ENCODE measurements around the gene ANKFN1. TPM values are rescaled to one million over a fixed set of nuclear protein-coding genes. Genes with fewer than 3 reads are reported as not detected.

Gene ANKFN1
- total RNA-seq, 1 experiment from 2014 or later = not detected

DNA sequence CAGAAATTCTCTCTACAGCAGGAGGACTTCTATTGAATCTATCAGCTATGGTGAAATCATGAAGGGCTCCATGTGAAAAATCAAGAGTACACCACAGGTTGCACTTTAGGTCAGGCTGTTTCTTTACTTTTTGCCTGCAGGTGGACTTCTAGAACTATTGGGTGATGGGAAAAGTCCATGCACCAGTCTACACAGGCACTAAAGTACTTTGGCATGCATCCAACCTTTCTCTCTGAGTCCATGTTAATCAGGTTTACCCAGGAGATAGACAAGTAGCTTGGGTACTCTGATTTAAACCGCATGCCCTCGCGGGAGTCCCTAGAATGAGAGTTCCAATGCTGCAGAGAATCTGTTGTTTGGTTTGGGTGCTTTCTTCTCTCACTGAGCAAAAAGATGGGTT, 9.1 kb upstream of the ANKFN1 start:
- Histone ChIP-seq H3K27ac (ENCODE audit: low read depth, low read length, poor library complexity, severe bottlenecking) (no peak overlapping the region), H3K4me3 (ENCODE audit: low read depth, low read length, poor library complexity, severe bottlenecking) (no peak overlapping the region), H3K36me3 (ENCODE audit: insufficient read depth, low read length, poor library complexity, severe bottlenecking) (no peaks in the 10 kb centered on the region), H3K9me3 (ENCODE audit: low read depth, low read length, poor library complexity, severe bottlenecking) (no peaks in the 10 kb centered on the region), H3K27me3 (replicated peaks; ENCODE audit: insufficient read depth, low read depth, low read length, poor library complexity) (peaks cover 10% of the 10 kb centered on the region), H3K4me1 (ENCODE audit: insufficient read depth, low read length, poor library complexity, severe bottlenecking) (no peaks in the 10 kb centered on the region)
- TF ChIP-seq EZH2 (IDR thresholded peaks at IDR 0.05; ENCODE audit: borderline replicate concordance, low read depth, low read length, poor library complexity, severe bottlenecking) = no peak
- TF ChIP-seq, protein P1, sequence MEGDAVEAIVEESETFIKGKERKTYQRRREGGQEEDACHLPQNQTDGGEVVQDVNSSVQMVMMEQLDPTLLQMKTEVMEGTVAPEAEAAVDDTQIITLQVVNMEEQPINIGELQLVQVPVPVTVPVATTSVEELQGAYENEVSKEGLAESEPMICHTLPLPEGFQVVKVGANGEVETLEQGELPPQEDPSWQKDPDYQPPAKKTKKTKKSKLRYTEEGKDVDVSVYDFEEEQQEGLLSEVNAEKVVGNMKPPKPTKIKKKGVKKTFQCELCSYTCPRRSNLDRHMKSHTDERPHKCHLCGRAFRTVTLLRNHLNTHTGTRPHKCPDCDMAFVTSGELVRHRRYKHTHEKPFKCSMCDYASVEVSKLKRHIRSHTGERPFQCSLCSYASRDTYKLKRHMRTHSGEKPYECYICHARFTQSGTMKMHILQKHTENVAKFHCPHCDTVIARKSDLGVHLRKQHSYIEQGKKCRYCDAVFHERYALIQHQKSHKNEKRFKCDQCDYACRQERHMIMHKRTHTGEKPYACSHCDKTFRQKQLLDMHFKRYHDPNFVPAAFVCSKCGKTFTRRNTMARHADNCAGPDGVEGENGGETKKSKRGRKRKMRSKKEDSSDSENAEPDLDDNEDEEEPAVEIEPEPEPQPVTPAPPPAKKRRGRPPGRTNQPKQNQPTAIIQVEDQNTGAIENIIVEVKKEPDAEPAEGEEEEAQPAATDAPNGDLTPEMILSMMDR (conservative IDR thresholded peaks at IDR 0.05; ENCODE audit: low read depth, low read length) = no peak
- intact Hi-C loops (cut with micrococcal nuclease; ENCODE audit: unreplicated experiment) = no loop called here
- no TSS peak for BruUV-seq (replicated peaks)
- no peak for DNase-seq (ENCODE audit: low spot score)
- CTCF ChIA-PET = no interaction called here
- POLR2A ChIA-PET (ENCODE audit: low non-redundant PET) = no interaction called here

DNA sequence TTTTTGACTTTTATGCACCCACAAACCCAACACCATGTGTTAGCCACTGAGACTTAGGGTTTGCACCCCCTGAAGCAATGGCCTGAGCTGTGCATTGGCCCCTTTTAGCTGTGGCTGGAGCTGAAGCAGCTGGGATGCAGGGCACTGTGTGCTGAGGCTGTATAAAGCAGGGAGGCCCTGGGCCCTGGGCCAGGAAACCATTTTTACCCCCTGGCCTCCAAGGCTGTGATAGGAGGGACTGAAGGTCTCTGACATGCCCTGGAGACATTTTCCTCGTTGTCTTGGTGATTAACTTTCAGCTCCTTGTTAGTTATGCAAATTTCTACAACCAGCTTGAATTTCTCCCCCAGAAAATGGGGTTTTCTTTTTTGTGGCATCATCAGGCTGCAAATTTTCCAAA, 6.7 kb upstream of the ANKFN1 start:
- no peak for DNase-seq (ENCODE audit: low spot score)
- no peak for TF ChIP-seq EZH2 (IDR thresholded peaks at IDR 0.05; ENCODE audit: borderline replicate concordance, low read depth, low read length, poor library complexity, severe bottlenecking)
- TF ChIP-seq, protein P1 (conservative IDR thresholded peaks at IDR 0.05; ENCODE audit: low read depth, low read length) = no peak
- Histone ChIP-seq H3K27me3 (replicated peaks; ENCODE audit: insufficient read depth, low read depth, low read length, poor library complexity) (peaks cover 2% of the 10 kb centered on the region), H3K4me3 (ENCODE audit: low read depth, low read length, poor library complexity, severe bottlenecking) (no peak overlapping the region), H3K4me1 (ENCODE audit: insufficient read depth, low read length, poor library complexity, severe bottlenecking) (no peaks in the 10 kb centered on the region), H3K27ac (ENCODE audit: low read depth, low read length, poor library complexity, severe bottlenecking) (no peak overlapping the region), H3K36me3 (ENCODE audit: insufficient read depth, low read length, poor library complexity, severe bottlenecking) (no peaks in the 10 kb centered on the region), H3K9me3 (ENCODE audit: low read depth, low read length, poor library complexity, severe bottlenecking) (no peaks in the 10 kb centered on the region)
- intact Hi-C loops (cut with micrococcal nuclease; ENCODE audit: unreplicated experiment) = no loop called here
- ChIA-PET CTCF (no interaction called here), POLR2A (ENCODE audit: low non-redundant PET) (no interaction called here)
- BruUV-seq (replicated peaks) = no TSS peak

DNA sequence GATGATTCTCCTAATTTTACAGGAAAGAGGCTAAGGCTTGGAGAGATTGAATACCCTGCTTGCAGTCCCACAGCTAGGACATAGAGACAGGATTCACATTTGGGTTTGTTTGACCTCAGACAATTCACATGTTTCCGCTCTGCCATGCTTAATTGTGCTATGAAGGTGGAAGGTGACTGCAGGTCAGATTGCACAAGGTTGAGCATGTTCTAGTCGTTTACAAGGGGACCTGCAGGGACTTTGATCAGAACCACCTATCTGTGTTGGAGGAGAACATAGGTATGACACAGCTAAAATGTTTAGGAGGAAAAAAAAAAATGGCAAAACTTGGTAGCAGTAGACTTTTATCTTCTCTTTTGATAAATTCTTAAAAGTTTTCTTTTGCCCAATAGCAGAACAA, 4.9 kb upstream of the ANKFN1 start:
- TF ChIP-seq EZH2 (IDR thresholded peaks at IDR 0.05; ENCODE audit: borderline replicate concordance, low read depth, low read length, poor library complexity, severe bottlenecking) = no peak
- TF ChIP-seq, protein P1 (conservative IDR thresholded peaks at IDR 0.05; ENCODE audit: low read depth, low read length) = no peak
- CTCF ChIA-PET = no interaction called here
- no peaks in the 10 kb centered on the region for H3K4me1 ChIP-seq (ENCODE audit: insufficient read depth, low read length, poor library complexity, severe bottlenecking)
- no peak overlapping the region for H3K4me3 ChIP-seq (ENCODE audit: low read depth, low read length, poor library complexity, severe bottlenecking)
- peaks cover 2% of the 10 kb centered on the region for H3K27me3 ChIP-seq (replicated peaks; ENCODE audit: insufficient read depth, low read depth, low read length, poor library complexity)
- no peak for DNase-seq (ENCODE audit: low spot score)
- no peaks in the 10 kb centered on the region for H3K36me3 ChIP-seq (ENCODE audit: insufficient read depth, low read length, poor library complexity, severe bottlenecking)
- intact Hi-C loops (cut with micrococcal nuclease; ENCODE audit: unreplicated experiment) = no loop called here
- no TSS peak for BruUV-seq (replicated peaks)
- H3K9me3 ChIP-seq (ENCODE audit: low read depth, low read length, poor library complexity, severe bottlenecking) = no peaks in the 10 kb centered on the region
- POLR2A ChIA-PET (ENCODE audit: low non-redundant PET) = no interaction called here
- no peak overlapping the region for H3K27ac ChIP-seq (ENCODE audit: low read depth, low read length, poor library complexity, severe bottlenecking)

Data from A673 (cell line).